Ammon's horn (tissue), 1 donor: ENCODE results near the gene ALMS1.
"Not testable (repeated sequence)": the region's sequence is repeated elsewhere in the genome, so short reads cannot be mapped to it uniquely, and the experiment has no call there.

ENCODE experiments used
- DNase-seq: peaks from one replicate; pipeline ENCODE4 v3.0.0-alpha.2; 2016; ENCODE audit warnings: low spot score

The ALMS1 gene

DNA sequence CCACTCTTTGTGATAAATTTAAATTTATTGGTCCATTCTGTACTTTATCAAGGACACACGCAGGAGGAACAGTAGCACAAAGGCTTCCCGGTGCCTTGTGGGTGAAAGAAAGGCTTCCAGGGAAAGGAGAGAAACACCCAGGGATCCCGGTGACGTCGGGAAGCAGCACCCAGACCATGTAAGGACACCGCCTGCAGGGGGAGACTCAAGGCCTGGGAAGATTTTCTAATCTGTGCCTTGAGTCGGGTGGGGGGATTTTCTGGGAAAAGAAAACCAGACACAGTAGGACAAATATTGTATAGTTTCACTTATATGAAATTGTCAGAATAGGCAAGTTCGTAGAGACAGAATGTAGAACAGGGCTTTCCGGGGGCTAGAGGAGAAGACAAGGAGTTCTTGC lies 239.0 kb downstream of the ALMS1 start:
- DNase-seq, result not testable (repeated sequence)

DNA sequence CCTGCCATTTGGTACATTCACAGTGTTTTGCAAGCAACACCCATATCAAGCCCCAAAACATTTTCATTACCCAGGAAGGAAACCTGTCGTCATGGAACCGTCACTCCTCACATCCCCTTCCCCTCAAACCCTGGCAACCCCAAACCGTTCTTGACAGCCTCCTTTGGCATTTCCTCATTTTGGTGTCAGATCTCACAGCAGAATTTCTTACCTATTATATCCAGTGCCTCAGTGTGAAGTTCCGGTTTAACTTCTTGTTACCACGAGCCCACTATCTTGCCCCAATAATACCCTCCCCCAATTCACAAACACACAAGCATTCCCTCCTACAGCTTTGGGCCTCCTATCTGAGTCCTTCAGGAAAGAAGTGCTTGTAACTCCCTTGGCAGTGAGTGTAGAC lies 240.6 kb downstream of the ALMS1 start:
- not testable (repeated sequence) for DNase-seq

DNA sequence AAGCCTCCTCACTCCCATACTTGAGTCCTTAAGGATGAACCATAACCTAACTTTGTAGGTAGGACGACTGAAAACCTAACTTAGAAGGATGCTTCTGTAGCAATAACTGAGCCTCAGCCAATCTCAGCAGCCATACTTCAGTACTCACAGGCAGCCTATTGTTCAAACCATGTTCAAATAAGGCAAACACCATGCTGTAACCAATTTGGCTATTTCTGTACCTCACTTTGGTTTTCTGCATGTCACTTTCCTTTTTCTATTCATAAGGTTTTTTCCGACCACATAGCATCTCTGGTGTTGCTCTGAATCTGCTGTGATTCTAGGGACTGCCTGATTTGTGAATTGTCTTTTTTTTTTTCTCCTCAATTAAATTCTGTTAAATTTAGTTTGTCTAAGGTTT lies 242.9 kb downstream of the ALMS1 start:
- not testable (repeated sequence) for DNase-seq

DNA sequence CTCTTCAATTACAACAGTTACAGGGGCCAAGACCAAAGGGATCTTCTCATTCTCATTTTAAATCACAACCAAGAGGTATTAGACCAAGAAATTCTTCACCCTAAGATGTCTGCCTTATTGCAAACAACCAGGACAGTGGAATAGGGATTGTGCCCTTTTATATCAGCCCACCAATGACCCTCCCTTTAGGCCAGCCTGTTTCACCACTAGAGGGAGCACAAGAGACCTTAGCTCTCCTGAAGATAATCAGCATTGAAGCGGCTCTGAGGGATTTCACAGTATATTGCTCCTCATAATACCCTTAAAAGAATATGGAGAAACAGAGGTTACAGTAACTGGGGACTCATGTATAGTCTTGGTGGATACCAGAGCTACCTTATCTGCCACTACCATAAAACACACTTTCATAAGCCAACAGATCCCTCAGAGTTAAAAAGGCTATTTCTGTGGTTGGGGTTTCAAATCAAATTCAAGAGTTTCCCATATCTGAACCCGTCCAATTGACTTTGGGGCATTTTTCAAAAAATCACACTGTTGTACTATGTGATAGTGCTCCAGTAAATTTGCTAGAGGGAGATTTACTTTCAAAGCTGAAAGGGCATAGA lies 245.1 kb downstream of the ALMS1 start:
- DNase-seq, result not testable (repeated sequence)

DNA sequence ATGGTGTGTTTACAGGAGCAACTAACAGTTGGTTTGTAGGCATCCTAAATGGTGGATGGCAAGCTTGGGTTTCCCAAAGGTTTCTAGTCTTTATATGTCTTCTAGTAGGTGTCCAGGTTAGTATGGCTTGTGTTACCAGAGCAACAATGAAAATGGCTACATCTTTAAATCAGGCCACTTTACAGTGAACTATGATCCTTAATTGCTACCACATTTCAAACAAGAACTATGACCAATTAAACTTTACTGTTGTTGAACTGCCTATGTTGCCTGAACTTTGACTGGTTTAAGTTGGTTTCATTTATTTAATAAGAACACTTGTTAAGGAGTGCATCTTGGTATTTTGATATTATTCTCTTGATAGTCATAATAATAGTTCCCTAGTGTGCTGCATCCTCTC lies 251.3 kb downstream of the ALMS1 start:
- DNase-seq, result not testable (repeated sequence)

DNA sequence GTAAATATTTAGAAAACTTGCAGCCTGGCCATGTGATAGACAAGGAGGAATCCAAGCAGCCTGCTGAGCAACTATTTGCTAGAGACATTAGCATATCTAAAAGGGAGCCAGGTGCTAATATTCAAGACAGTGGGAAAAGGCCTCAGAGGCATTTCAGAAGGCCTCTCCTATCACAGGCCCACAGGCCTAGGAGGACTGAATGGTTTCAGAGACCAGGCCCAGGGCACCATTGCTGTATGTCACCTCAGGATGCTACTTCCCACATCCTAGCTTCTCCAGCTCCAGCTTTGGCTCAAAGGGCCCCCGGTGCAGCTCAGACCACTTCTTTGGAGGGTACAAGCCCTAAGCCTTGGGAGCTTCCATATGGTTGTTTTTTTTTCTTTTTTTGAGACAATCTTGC lies 252.8 kb downstream of the ALMS1 start:
- no peak for DNase-seq

DNA sequence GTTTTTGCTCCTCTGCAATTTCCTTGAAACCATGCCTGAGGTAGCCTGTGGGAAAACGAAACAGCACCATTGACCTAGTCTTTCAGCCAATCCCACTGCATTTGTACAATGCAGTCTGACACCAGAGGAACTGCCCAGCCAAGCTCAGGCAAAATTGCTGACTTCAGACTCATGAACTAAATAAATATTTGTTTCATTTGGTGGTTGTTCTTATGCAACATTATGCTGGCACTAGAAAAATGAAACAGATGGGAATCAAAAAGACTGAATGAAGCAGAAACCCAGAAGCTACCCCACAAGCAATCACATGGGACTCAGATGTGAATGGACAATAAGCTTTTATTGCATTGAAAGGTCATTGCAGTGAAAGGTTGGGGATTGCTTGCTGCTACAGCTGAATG lies 254.9 kb downstream of the ALMS1 start:
- peak; percentile 47 for DNase-seq

DNA sequence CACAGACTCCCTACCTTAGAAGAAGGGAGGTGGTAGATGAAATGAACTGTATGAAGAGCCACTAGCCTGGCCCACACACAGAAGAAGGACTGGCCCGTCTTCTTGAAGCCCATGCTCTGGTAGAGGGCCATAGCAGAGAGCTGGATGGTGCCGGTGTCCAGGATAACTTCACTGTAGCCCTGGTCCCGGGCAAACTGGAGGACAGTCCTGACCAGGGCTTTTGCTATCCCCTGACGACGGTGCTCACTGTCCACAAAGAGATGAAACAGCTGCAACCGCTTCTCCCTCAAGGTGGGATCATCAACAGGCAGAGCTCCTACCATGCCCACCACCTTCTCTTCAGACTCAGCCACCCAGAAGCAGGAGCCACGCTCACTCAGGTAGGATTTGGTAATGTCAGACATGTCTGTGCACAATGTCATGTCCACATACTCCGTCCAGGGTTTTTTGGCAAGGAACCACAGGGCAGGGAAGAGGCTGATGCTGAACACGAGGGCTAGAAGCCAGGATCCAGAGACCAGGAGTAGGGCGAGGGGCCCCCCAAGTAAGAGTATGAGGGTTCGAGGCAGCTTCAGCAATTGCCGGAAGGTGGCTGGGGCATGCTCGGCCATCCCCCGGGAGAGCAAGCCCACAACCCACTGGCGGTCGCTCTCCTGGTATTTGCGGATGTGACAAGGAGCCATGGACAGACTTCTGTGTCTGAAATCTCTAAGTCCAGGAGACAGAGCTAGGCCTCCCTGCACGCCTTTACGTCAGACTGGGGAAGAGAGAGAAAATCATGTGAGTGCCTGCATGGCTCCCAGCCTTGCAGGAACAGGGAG lies 255.5 kb downstream of the ALMS1 start:
- no peak for DNase-seq

DNA sequence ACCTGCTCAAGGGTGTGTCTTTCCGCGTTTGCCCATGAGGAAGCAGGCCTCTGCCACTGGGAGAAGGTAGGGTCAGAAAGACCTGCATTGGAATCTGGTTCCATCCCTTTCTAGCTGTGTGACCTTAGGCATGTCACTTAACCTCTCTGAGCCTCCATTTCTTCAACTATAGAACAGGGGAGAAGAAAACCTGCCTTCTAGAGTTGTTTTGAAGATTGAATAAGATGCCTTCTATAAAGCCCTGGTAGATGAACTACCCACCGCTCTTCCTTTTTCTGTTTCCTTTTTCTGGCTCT lies 256.1 kb downstream of the ALMS1 start:
- no peak for DNase-seq

DNA sequence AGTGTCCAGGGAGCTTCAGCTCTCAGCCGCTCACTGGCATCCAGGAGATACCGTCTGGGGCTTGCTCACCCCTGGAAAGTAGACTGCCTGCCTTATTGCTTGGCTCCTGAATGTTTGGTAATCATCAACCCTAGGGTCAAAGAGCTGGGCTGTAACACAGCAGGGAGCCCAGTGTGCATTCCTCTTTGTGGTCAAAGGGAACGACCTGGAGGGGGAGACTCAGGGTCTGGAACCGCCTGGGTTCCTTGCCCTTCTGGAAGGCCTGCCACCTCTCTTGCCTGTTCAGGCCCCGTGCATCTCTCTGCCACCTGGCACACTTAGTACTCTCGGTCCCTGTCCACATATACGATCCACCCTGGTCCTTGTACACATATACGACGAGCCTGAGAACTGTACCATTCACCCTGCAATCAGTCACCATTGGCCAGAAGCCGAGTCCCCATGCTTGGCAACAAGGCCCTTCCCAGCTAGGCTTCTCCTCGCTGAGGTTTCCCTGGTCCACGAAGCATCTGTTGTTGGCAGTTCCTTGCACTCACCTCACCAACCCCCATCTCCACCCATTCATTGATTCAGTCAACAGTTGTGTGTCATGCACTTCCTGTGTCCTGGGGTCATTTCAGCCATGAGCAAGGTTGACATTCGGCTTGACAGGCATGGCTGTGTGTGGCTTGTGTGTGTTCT lies 256.8 kb downstream of the ALMS1 start, which contains the start of gene NAT8:
TSS of gene NAT8 (minus strand) at position 85 of the 681 bp plus-strand sequence. CDS start 794 bp downstream, outside the sequence.
- no peak for DNase-seq

DNA sequence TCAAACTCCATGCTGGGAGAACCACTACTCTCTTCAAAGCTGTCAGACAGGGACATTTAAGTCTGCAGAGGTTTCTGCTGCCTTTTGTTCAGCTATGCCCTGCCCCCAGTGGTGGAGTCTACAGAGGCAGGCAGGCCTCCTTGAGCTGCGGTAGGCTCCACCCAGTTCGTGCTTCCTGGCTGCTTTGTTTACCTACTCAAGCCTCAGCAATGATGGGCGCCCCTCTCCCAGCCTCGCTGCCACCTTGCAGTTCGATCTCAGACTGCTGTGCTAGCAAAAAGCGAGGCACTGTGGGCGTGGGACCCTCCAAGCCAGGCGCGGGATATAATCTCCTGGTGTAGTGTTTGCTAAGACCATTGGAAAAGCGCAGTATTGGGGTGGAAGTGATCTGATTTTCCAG lies 262.1 kb downstream of the ALMS1 start:
- DNase-seq, result not testable (repeated sequence)

DNA sequence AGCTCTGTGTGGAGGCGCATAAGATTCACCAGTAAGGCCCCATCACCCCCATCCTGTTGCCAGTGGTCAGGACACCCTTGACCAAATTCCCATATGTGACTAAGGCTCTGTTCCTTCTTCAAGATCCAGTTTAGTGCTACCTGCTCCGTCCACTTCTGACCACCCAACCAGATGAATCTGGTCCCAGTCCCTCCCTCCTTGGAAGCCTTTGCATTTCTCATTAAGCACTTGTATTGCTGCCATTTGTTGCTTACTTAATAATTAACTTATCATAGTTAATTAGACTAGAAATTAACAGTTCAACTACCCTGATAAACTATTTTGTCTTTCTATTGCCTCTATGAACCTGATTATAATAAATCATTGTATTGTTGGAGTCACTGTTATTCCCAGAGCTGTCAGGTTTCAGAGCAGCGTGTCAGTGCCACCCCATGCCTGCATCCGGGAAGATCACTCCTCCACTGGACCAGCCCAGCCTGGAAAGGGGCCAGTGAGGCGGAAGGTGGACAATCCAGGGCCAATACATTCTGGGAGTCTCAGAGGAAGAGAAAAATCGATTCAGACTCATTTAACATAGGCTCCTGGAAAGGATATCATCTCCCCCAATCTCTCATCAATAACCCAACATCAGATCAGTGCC lies 266.1 kb downstream of the ALMS1 start:
- no peak for DNase-seq

DNA sequence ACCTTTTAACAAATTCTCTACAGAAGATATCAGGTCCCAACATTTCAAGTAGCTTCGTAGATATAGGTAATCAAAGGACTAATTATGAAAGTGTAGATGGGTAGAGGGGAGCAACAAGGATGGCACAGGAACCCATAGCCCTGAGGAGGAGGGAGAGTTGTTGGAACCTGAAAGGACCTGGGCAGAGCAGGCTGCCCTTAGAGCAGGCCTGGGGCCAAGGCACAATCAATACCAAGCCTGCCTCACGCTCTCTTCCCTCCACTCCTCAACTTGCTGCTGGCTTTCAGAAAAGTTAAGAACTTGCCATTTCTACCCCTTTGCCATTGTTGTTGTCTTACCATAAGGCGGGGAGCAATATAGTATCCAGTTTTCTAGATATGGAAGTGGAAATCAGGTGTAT lies 266.7 kb downstream of the ALMS1 start:
- DNase-seq, result no peak

DNA sequence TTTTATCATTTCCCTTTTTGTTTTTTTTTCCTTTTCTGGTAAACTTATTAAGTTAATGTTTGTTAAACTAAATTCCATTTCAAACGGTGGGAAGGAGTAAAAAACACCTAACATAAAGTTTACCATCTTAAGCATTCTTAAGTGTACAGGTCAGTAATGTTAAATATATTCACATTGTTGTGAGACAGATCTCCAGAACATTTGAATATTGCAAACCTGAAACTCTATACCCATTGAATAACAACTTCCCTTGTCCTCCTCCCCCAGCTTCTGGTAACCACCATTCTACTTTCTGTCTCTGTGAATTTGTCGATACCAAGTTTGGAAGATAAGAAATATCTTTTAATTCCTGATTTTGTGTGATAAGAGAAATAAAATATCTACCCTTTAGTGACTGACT lies 268.5 kb downstream of the ALMS1 start:
- DNase-seq, result no peak
